D721Med (cell line): Measurements from ENCODE around the gene GHR.

ENCODE experiments used
- DNase-seq: peaks from one replicate; pipeline ENCODE4 v3.0.0; 2011; ENCODE audit warnings: low spot score; ENCODE audit not compliant: insufficient read length
- FAIRE-seq: peaks from 2 replicates; lab custom pipeline; 2011; peaks lifted over from hg19 to GRCh38; lab: Jason Lieb, UNC
- CTCF ChIP-seq: IDR thresholded peaks from 2 replicates; pipeline ENCODE4 v1.5.1; 2012; ENCODE audit warnings: mild to moderate bottlenecking, control low read depth; ENCODE audit not compliant: insufficient read depth; ENCODE audit errors: missing control alignments

GHR gene

DNA sequence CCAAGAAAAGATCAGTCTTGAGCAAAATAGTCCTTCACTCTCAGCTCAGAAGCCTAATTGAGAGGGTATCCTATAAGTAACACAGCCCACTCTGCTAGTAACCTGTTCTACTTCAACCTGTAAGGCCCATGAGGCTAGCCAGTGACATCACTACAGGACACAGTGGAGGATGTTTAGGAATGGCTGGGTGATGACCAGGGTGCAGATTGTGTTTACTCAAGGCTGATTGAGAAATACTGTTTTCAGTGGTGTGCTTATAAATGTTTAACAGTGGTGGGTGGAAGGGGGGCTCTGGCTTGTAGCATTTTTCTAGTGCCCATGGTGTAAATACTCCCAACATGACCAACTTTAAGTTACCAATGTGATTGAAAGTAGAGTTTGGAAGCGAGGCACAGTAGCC lies 173.6 kb downstream of the GHR start:
- no peak for TF ChIP-seq CTCF
- no peak for DNase-seq
- no peak for FAIRE-seq

DNA sequence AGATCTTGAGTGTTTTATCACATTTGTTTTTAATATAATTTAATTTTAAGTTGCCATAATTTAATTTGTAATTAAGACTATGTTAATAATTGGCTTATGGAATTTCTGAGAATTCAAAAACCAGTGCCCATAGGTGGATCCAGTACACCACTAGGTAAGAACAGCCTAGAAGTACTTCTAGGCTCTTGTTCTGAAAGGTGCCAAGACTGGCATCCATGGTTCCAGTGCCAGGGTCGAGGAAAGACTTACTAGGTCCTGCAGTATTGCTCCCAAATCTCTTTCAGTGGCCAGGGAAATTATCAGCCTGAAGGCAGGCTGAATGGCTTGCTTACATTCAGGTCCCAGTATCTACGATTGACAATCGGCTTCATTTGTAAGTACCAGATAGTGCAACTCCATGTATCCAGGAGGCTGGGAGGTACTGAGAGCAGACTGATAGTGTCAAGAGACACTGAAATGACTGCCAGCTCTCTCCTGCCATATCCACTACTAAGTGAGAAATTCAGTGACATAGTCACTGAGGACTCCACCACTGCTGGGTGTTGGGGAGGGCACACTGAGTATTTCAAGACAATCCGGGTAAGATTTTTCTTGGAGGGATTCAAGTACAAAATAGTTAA lies 174.2 kb downstream of the GHR start:
- no peak for FAIRE-seq
- no peak for TF ChIP-seq CTCF
- DNase-seq, result no peak

DNA sequence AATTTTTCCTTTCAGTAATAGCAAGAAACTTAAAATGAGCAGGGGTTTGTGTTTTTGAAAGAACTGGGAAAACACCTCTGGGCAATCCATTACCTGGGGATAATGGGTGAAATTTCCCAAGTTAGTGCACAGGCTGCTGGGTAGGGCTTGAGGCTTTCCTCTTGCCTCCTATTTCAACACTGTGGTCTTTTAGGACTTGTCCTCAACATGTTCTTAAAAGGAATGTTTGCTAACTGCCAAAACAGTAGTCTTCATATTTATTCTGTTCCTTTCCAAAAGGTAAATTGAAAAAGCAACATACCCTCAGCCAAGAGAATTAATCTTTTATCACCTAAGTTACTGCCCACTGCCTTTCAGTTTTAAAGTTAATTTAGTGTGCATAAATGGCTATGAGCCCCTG lies 175.1 kb downstream of the GHR start:
- FAIRE-seq (no peak), DNase-seq (no peak)
- no peak for TF ChIP-seq CTCF

DNA sequence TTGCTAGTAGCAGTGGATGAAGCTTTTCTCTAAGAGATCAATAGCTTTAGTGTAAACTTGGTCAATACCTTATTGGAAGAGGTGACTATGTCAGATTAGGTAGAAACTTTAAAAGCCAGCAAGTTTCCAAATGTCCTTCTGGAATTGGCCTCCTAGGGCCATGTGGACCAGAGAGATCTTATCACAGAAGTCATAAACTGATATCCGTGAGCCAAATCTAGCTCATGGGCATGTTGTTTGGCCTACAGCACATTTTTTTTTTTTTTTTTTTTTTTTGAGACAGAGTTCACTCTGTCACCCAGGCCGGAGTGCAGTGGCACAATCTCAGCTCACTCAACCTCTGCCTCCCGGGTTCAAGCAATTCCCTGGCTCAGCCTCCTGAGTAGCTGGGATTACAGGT lies 175.9 kb downstream of the GHR start:
- no peak for TF ChIP-seq CTCF
- DNase-seq (no peak), FAIRE-seq (no peak)

DNA sequence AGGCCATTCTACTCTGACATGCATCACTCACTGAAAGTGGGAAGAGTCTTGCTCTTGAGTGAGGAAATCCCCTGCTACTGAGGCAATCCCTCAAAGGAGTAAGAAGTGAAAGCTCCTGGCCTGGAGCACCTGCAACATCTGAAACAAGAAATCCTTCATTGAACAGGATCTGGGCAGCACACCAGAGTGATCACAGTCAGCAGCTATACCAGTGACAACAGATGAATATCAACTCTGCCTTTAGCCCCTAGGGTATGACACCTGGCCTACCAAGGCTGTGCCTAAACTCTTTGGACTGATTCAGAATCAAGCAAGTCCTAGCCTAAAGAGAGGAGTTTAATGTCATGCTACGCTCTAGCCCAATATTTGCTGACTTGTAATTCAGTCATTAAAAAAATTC lies 177.2 kb downstream of the GHR start:
- FAIRE-seq, result no peak
- no peak for TF ChIP-seq CTCF
- no peak for DNase-seq

GRCh38 chr5:42604171-42604711 lies 181.0 kb downstream of the GHR start:
- TF ChIP-seq CTCF, result no peak
- FAIRE-seq, result no peak
- DNase-seq, result no peak

DNA sequence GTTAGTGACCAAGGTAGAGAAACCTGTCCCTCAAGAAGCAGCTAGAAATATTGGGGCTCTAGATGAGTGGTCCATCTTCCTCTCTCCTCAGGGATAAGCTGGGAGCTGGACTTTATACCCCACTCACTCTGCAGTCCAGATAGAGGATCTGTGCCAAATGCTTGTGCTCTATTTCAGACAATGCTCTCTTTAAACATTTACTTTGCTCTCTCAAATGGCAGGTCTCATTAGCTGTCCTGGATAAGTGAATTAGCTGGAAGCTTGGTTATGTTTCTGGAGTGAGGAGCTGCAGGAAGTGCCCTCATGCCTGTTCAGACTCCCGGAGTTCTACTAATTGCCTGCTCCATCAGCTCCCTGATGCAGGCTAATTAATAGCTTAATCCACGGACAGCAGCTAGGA lies 182.3 kb downstream of the GHR start:
- no peak for TF ChIP-seq CTCF
- DNase-seq (no peak), FAIRE-seq (no peak)
